TTC549 (cell line): Measurements from ENCODE around the gene CEACAM8.
"Not testable (repeated sequence)": the region's sequence is repeated elsewhere in the genome, so short reads cannot be mapped to it uniquely, and the experiment has no call there.

Experiments used
- FAIRE-seq: peaks from 2 replicates; lab custom pipeline; 2012; peaks lifted over from hg19 to GRCh38; lab: Jason Lieb, UNC

CEACAM8 gene

GRCh38 chr19:42594617-42595489 is at the start of gene CEACAM8:
Gene CEACAM8 (minus strand): TSS chr19:42594924. CDS start chr19:42594828, 96 bp downstream.
- FAIRE-seq: no peak

GRCh38 chr19:42639324-42640092 is 44.8 kb upstream of the CEACAM8 start:
- not testable (repeated sequence) for FAIRE-seq

DNA sequence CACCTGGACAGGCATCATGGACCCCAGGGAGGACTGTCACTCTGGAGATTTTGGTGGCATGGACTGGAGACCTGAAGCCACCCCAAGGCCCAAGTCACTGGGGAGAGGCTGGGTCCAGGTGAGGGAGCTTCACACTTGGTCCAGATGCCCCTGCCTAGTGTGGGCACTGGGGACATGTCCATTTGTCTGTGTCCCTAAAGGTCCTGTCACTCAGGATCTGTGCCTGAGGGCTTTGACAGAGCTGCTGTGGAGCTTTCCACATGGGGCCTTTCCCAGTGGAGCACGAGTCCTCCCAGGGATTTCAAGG is 40.5 kb upstream of the CEACAM8 start:
- FAIRE-seq: no peak

GRCh38 chr19:42634409-42635232 is 39.9 kb upstream of the CEACAM8 start:
- FAIRE-seq: no peak

- FAIRE-seq: no peak
Measured at GRCh38 chr19:42629191-42629590, 34.5 kb upstream of the CEACAM8 start.

DNA sequence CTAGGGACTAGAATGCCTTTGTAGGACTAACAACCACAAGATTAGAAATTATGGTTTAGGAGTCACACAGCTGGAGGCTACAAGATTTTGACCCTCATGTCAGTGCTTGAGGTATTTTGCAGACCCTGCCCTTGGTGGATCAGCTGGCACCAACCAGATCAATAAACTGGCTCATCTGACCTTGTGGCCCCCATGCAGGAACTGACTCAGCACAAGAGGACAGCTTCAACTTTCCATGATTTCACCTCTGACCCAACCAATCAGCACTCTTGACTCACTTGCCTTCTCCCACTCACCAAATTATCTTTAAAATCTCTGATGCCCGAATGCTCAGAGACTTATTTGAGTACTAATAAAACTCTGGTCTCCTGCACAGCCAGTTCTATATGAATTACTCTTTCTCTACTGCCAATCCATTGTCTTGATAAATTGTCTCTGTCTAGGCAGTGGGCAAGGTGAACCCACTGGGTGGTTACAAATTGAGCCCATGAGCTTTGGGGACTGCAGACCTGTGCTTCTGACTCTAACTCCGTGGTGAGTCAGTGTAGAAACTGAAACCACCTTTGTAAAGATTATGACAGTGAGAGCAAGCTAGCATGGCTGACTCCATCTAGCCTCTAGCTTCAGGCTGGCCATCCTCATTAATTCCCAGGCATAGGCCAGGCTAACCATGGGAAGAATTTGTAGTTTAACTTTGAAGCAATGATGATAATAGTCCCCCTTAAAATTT is 33.9 kb upstream of the CEACAM8 start:
- FAIRE-seq: no peak

- FAIRE-seq: no peak
Measured at GRCh38 chr19:42627916-42628315, 33.2 kb upstream of the CEACAM8 start.

DNA sequence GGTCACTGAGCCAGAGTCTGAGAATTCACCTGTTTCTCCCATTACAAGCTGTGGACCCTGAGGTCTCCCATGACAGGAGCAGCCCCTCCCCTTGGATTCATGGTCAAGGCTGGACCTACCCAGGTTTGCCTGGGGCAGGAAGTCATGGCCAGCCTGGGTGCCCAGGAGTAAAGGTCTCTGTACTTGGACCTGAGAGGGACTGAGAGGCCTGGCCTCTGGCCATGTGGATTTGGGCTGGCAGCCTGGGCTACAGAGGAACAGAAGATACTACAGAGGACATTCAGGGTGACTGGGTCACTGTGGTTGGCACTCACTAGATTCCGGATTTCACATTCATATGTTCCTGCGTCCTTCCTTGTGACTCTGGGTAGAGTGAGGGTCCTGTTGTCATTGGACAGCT is 31.5 kb upstream of the CEACAM8 start:
- no peak for FAIRE-seq

DNA sequence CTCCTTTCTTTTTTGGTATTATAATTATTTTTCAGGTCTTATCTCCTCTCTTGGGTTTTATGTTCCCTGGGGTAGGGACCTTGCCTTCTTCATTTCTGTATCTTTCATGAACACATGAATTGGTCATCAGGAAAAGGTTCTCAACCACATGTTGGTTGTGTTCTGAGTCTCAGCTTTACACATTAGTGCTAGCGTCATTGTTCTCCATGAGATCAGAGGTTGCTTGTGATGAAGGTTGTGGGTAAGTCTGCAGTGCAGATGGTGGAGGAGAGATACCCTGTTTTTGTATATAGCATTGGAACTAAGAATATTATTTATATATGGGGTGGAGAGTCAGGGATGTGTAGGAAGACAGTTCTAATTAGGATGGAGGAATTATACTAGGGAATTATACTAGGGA is 24.5 kb upstream of the CEACAM8 start:
- FAIRE-seq: no peak

DNA sequence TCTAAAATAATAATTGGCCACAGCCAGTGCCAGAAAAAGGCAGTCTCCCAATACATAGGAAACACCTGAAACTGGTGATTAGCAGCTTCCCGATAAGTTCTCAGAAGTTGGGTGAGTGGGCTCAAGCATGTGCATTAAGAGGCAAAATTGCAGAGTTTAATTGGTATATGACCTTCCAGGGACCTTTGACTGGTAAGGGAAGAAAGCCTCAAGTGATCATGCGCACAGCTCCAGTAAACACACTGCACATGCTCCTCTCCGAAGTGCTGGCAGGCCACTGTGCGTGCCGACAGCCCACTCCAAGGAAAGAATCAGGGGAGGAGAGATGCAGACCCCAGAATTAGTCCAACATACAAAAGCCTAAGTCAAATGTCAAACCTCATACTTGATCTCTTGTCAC is 18.9 kb upstream of the CEACAM8 start:
- no peak for FAIRE-seq

GRCh38 chr19:42610401-42610915 is 15.7 kb upstream of the CEACAM8 start:
- FAIRE-seq: not testable (repeated sequence)

DNA sequence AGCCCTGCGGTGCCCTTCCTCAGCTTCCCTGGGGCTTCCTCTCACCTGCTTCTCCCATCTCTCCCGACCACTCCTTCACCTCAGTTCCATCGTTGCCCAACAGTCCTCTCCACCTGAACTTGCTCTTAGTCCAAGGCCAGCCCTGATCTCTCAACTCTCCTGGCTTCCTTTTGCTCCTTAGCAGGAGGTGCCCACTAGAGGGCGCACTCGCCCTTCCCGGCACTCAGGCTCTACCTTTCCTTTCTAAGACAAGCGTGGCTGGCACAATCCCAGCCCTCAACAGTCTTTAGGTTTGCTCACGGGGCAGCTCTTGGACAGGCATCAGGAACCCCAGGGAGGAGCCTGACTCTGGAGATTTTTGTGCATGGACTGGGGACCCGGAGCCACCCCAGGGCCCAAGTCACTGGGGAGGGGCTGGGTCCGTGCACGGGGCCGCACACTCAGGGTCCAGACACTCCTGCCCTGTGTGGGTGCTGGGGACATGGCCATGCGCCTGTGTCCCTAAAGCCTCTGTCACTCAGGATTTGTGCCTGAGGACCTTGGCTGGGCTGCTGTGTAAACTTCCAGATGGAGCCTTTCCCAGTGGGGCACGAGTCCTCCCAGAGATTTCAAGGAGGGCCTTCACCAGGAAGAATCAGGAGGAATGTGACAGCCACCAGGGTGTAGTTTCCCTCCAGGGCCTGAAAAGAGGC is 12.1 kb upstream of the CEACAM8 start:
- no peak for FAIRE-seq

DNA sequence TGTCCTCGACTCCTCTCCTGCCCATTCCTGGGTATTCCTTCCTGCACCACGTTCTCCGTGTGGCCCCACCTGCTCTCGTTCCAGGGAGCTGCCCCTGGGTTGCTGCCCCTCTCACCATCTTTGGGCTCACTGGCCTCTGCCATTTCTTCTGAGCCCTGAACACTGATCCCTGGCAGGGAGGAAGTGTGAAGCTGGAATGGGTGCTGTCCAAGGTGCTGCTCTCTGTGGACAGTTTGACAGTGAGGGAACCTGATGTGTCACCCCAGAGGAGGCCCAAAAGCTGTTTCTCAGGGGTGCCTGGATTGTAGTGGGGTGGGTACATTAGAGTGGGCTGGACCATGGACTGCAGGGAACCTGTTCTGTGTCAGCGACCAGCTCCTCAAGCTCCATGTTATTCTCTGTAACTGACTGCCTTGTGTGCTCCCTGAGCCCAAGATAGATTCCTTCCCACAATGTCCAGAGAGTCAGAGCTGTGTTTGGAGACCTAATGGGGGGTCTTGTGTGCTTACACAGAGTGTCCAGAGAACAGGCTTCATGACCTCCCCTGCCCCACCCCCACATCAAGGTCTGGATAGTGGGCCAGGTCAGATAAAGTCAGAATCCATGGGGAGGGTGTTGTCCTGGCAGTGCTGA is 7.2 kb upstream of the CEACAM8 start:
- no peak for FAIRE-seq

DNA sequence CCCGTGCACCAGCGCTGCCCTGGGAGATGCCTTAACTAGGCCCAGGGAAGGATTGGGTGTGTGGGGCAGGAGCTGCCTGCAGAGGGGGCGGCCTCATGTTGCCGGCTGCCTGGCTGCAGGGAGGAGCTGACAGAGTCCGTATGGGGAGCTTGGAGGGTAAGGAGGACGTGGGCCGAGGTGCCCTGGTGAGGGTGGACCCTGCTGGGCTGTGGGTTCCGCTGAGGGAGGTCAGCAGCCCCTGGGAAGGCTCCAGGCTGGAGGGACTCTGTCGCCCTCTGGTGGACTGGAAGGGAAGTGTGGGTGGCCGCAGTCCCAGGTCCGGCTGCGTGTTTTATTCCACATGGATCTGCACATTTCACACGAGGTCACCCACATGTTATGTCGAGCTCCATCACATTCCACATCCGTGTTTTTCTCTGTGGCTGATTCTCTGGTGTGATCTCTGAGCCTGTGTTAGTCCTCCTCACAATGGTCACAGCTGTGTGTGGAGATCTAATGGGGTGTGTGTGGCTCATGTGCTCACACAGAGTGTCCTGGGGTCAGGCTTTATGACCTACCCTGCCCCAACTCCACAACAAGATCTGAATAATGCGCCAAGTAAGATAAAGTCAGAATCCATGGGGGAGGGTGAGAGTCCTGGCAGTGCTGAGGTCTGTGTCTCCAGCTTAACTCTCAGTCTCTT is 1.8 kb upstream of the CEACAM8 start:
- FAIRE-seq: no peak

DNA sequence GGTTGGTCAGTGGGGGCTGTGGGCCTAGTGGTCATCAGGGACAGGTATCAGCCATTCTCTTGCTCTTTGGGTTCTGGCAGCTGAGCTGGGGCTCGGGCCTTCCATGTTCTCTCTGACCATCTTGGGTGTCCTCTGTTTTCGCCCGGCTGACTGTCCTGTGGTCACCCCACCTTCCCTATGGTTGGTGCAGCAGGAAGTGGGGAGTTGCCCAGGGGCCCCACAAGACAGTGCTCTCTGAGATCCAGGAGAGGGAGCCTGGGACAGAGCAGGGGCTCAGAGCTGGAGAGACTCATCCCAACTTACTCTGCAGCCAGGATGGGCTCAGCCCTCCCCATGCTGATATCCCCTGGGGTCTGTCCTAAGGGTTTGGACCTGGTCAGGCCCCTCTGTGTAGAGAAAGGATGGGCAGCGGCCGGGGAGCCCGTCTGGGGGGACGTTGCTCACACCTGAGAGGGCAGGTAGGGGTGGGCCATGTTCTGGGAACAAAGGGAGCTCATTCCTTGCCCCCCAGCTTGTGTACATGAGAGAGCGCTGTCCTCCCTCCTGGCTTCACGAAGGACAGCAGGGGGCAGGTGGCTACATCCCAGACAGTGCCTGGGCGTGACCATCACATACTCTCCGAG is 937 bp upstream of the CEACAM8 start:
- FAIRE-seq: no peak

GRCh38 chr19:42589792-42590191 is 4.9 kb downstream of the CEACAM8 start:
- FAIRE-seq: no peak

DNA sequence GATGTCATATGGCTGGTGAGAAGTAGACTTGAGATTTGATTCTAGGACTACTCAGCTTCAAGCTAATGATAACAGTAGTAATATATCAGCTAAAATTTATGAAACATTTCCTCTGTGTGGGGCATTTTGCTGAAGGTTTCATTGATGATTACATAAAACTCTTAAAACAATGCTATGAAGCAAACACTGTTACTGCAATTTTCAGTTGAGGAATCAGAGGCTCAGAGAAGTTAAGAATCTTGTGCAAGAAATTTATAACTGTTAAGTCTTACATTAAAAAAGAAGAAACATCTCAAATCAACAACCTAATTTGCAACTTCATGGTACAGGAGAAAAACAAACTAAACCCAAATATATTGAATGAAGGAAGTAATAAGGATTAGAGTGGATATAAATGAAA is 10.3 kb downstream of the CEACAM8 start:
- FAIRE-seq: no peak

DNA sequence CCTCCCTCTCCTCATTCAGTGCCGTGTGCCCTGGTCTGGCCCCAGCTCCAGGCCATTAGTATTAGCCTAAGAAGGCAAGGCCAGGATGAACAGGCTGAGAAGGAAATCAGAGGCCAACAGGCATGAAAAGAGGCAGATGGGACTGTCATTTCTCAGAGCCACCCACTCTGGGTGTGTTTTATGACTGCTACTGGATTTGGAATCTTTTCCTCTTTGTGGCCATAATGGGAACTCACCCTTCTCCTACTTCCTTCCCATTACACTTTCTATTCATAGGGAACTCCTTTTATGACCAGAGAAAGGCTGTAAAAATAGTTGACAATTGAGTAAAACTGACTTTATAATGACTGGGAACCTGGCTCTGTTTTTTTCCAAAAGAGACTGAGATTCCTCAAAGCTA is 17.7 kb downstream of the CEACAM8 start:
- FAIRE-seq: no peak

GRCh38 chr19:42576241-42576640 is 18.5 kb downstream of the CEACAM8 start:
- no peak for FAIRE-seq

DNA sequence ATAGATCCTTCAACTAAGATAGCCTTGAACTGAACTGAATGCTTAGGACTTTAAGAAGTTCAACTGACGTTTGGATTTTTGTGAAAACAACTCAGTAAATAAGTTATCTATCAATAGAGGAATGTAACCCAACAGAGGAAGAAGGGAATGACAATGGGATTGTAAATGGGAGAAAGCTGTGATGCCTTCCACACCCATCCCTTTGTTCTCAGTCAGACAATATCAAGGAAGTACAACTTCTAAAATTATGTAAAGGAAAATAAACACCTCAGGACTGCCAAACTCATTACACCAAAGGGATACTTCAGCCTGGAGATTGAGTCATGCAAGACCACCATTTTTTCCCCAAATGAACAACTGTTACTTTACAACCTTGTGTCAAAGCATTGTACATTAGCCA is 21.1 kb downstream of the CEACAM8 start:
- no peak for FAIRE-seq
